Measurements from ENCODE around the gene GABBR2. TPM values are rescaled to one million over a fixed set of nuclear protein-coding genes. Genes with fewer than 3 reads are reported as not detected.
A peak's percentile ranks its signal among the peaks of the same experiment; 100 is the strongest.

GABBR2 gene
- total RNA-seq, 1 experiment from 2014 or later: not detected

DNA sequence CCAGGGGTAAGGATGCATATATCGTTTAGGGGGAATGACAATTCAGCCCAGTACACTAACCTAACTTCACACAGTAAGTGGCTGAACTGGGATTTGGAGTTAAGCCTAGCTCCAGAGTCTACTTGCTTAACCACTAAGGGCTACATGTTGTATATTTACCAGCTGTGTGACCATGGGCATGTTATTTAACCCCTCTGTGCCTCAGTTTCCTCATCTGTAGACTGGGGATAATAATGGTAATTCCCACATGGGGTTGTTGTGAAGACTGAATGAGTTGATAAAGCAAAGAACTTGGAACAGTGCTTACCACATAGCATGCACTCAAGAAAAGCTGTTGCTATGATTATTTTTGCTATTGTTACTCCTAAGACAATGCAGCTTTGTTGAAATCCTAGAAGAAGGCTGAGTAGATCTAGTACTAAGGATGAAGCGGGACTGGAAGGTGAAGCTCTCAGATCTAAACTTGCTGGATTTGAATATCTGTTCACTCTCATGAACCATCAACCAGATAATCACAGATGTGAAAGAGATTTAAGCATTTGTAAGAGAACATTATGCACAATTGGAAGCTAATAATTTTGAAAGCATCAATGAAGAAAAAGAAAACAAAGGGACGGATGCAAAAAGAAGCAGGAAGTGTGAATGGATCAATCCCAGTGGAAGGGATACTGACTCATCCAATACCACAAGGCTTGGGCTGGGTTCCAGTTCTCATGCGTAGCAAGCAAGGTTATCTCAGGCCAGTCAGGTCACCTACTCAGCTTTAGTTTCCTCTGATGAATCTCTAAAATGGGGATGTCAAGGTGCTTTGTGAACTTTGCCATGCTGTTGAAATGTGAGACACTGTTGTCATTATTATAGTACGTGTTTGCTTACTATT, 374.8 kb downstream of the GABBR2 start:
- CTCF ChIA-PET: interaction anchor here (0.8 to 1.4 kb wide), 6 partner anchors 8 to 515 kb away, joined by 3 to 5 read pairs (median 3); no protein-coding TSS in a partner anchor
- DNase-seq (ENCODE audit: unreplicated experiment): peak; percentile 90
- TF ChIP-seq, protein P1, sequence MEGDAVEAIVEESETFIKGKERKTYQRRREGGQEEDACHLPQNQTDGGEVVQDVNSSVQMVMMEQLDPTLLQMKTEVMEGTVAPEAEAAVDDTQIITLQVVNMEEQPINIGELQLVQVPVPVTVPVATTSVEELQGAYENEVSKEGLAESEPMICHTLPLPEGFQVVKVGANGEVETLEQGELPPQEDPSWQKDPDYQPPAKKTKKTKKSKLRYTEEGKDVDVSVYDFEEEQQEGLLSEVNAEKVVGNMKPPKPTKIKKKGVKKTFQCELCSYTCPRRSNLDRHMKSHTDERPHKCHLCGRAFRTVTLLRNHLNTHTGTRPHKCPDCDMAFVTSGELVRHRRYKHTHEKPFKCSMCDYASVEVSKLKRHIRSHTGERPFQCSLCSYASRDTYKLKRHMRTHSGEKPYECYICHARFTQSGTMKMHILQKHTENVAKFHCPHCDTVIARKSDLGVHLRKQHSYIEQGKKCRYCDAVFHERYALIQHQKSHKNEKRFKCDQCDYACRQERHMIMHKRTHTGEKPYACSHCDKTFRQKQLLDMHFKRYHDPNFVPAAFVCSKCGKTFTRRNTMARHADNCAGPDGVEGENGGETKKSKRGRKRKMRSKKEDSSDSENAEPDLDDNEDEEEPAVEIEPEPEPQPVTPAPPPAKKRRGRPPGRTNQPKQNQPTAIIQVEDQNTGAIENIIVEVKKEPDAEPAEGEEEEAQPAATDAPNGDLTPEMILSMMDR (IDR thresholded peaks at IDR 0.05; ENCODE audit: unreplicated experiment): no peak
- H3K27ac Mint-ChIP-seq (ENCODE audit: low read depth, unreplicated experiment): no peak overlapping the region
- no peak overlapping the region for H3K4me3 Mint-ChIP-seq (ENCODE audit: unreplicated experiment)
- intact Hi-C loops (cut with micrococcal nuclease): no loop called here
- BruUV-seq (replicated peaks): no TSS peak
- peaks cover 14% of the 10 kb centered on the region for H3K4me1 Mint-ChIP-seq (ENCODE audit: insufficient read depth, unreplicated experiment)
- POLR2A ChIA-PET: interaction anchor here (1.1 kb wide), 1 partner anchor 10 kb away, joined by 4 read pairs; no protein-coding TSS in a partner anchor
- no peaks in the 10 kb centered on the region for H3K9me3 Mint-ChIP-seq (ENCODE audit: unreplicated experiment)
- peaks cover 2% of the 10 kb centered on the region for H3K27me3 Mint-ChIP-seq (ENCODE audit: insufficient read depth, unreplicated experiment)
- no peaks in the 10 kb centered on the region for H3K36me3 Mint-ChIP-seq (ENCODE audit: insufficient read depth, unreplicated experiment)

DNA sequence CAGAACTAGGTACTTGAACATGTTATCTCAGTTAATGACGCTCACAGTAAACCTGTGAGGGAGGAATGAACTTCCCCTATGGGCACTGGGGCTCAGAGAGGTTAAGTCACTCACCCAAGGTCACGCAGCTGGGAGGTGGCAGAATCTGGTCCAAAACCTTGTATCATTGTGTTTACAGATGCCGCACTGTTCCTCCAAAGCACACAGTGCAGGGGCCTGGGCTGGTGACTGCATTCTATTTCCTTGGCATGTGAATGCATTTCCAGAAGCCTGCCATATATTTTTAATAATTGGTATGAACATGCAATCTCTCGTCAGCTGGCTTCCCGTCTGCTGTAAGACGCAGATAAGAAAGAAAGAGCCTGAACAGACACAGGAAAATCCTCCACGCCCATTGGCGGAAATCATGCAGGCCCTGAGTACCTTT, 376.3 kb downstream of the GABBR2 start:
- peaks cover 14% of the 10 kb centered on the region for H3K4me1 Mint-ChIP-seq (ENCODE audit: insufficient read depth, unreplicated experiment)
- no peaks in the 10 kb centered on the region for H3K36me3 Mint-ChIP-seq (ENCODE audit: insufficient read depth, unreplicated experiment)
- TF ChIP-seq, protein P1 (IDR thresholded peaks at IDR 0.05; ENCODE audit: unreplicated experiment): no peak
- no peak for DNase-seq (ENCODE audit: unreplicated experiment)
- POLR2A ChIA-PET: no interaction called here
- CTCF ChIA-PET: interaction anchor here (0.8 to 1.3 kb wide), 2 partner anchors 444 to 474 kb away, joined by 3 read pairs; no protein-coding TSS in a partner anchor
- BruUV-seq (replicated peaks): no TSS peak
- intact Hi-C loops (cut with micrococcal nuclease): no loop called here
- H3K27me3 Mint-ChIP-seq (ENCODE audit: insufficient read depth, unreplicated experiment): no peaks in the 10 kb centered on the region
- no peak overlapping the region for H3K27ac Mint-ChIP-seq (ENCODE audit: low read depth, unreplicated experiment)
- H3K4me3 Mint-ChIP-seq (ENCODE audit: unreplicated experiment): no peak overlapping the region
- no peaks in the 10 kb centered on the region for H3K9me3 Mint-ChIP-seq (ENCODE audit: unreplicated experiment)

DNA sequence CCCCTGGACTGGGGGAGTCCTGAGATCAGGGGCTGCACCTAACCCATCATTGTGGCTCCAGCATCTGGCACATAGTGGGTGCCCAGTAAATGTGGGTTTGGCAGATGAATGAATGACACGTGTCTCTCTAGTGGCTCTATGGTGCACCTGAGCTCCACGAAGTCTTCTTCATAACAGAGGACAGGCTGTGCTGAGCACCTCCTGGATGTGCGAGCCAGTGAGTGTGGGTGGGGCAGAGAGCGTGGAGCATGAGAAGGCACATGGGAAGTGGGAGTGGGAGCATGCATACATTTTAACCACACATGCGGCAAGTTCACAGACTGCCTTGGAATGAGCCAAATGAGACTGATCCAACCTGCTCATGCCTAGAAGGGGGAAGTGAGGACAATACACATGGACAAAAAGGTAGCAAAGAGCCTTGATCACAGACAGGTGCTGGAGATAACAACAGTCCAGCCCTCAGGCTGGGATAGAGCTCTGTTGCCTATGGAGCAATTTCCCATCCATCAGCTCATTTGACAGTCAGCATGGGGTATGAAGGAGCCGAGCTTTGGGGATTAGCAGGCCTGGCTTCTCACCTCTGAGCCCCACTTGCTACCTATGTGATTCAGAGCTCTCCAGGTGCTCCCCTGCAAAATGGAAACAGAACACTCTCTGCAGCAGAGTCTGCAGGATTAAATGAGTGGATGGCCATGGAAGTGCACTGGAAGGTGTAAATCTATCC, 377.0 kb downstream of the GABBR2 start:
- TF ChIP-seq, protein P1 (IDR thresholded peaks at IDR 0.05; ENCODE audit: unreplicated experiment): no peak
- Mint-ChIP-seq H3K9me3 (ENCODE audit: unreplicated experiment) (no peaks in the 10 kb centered on the region), H3K36me3 (ENCODE audit: insufficient read depth, unreplicated experiment) (no peaks in the 10 kb centered on the region), H3K27ac (ENCODE audit: low read depth, unreplicated experiment) (no peak overlapping the region), H3K4me3 (ENCODE audit: unreplicated experiment) (no peak overlapping the region), H3K4me1 (ENCODE audit: insufficient read depth, unreplicated experiment) (peaks cover 14% of the 10 kb centered on the region), H3K27me3 (ENCODE audit: insufficient read depth, unreplicated experiment) (no peaks in the 10 kb centered on the region)
- CTCF ChIA-PET: interaction anchor here (0.7 to 1.6 kb wide), 3 partner anchors 15 to 17 kb away, joined by 3 to 6 read pairs (median 4); no protein-coding TSS in a partner anchor
- BruUV-seq (replicated peaks): no TSS peak
- intact Hi-C loops (cut with micrococcal nuclease): no loop called here
- POLR2A ChIA-PET: no interaction called here
- no peak for DNase-seq (ENCODE audit: unreplicated experiment)

GRCh38 chr9:98330831-98331230, 377.9 kb downstream of the GABBR2 start:
- ChIA-PET CTCF (interaction anchor here (0.7 to 1.6 kb wide), 3 partner anchors 14 to 16 kb away, joined by 3 to 6 read pairs (median 4); no protein-coding TSS in a partner anchor), POLR2A (no interaction called here)
- TF ChIP-seq, protein P1 (IDR thresholded peaks at IDR 0.05; ENCODE audit: unreplicated experiment): no peak
- H3K9me3 Mint-ChIP-seq (ENCODE audit: unreplicated experiment): no peaks in the 10 kb centered on the region
- no peak for DNase-seq (ENCODE audit: unreplicated experiment)
- no TSS peak for BruUV-seq (replicated peaks)
- intact Hi-C loops (cut with micrococcal nuclease): no loop called here
- H3K4me1 Mint-ChIP-seq (ENCODE audit: insufficient read depth, unreplicated experiment): peaks cover 14% of the 10 kb centered on the region
- H3K36me3 Mint-ChIP-seq (ENCODE audit: insufficient read depth, unreplicated experiment): no peaks in the 10 kb centered on the region
- H3K27ac Mint-ChIP-seq (ENCODE audit: low read depth, unreplicated experiment): no peak overlapping the region
- no peaks in the 10 kb centered on the region for H3K27me3 Mint-ChIP-seq (ENCODE audit: insufficient read depth, unreplicated experiment)
- no peak overlapping the region for H3K4me3 Mint-ChIP-seq (ENCODE audit: unreplicated experiment)

Measured in MCF 10A (cell line).